Glutamatergic neuron (in vitro differentiated cells): ENCODE measurements around the gene DTHD1. TPM values are rescaled to one million over a fixed set of nuclear protein-coding genes. Genes with fewer than 3 reads are reported as not detected.

Source experiments
- DNase-seq: peaks from one replicate; pipeline ENCODE4 v3.0.0; 2022
- H3K27ac Mint-ChIP-seq: one replicate; pipeline ENCODE4 v1.8.0; 2020; ENCODE audit warnings: mild to moderate bottlenecking, mixed read lengths, inconsistent platforms; ENCODE audit not compliant: unreplicated experiment
- H3K27me3 Mint-ChIP-seq: one replicate; pipeline ENCODE4 v1.8.0; 2020; ENCODE audit warnings: mild to moderate bottlenecking, moderate library complexity, mixed read lengths, inconsistent platforms; ENCODE audit not compliant: unreplicated experiment
- H3K36me3 Mint-ChIP-seq: one replicate; pipeline ENCODE4 v1.8.0; 2020; ENCODE audit warnings: mild to moderate bottlenecking, mixed read lengths, inconsistent platforms; ENCODE audit not compliant: unreplicated experiment
- H3K4me1 Mint-ChIP-seq: one replicate; pipeline ENCODE4 v1.8.0; 2020; ENCODE audit warnings: mild to moderate bottlenecking, low read depth, mixed read lengths, inconsistent platforms; ENCODE audit not compliant: unreplicated experiment
- H3K4me3 Mint-ChIP-seq: one replicate; pipeline ENCODE4 v1.8.0; 2020; ENCODE audit warnings: mild to moderate bottlenecking, mixed read lengths, inconsistent platforms; ENCODE audit not compliant: unreplicated experiment
- H3K9me3 Mint-ChIP-seq: one replicate; pipeline ENCODE4 v1.8.0; 2020; ENCODE audit warnings: mild to moderate bottlenecking, moderate library complexity, mixed read lengths, inconsistent platforms; ENCODE audit not compliant: unreplicated experiment
- CTCF ChIP-seq: fragments of 200-600 bp; sonication (generic); IDR thresholded peaks from one replicate; pipeline ENCODE4 v1.5.0; 2021; ENCODE audit not compliant: partially characterized antibody, unreplicated experiment
- total RNA-seq: library from RNA; stranded (reverse); fragmentation: NEBNext Ultra II Directional; extraction: Animal tissue kit (Norgen Biotek cat#: 25700); gene quantifications from one replicate; pipeline ENCODE4 v1.2.1, GENCODE V29; 2021; ENCODE audit not compliant: unreplicated experiment

The DTHD1 gene
- total RNA-seq, 1 donor from 2014 or later, result not detected

GRCh38 chr4:36374836-36375511, 93.6 kb downstream of the DTHD1 start:
- peaks cover 6% of the 10 kb centered on the region for H3K9me3 Mint-ChIP-seq
- no peak overlapping the region for H3K4me3 Mint-ChIP-seq

DNA sequence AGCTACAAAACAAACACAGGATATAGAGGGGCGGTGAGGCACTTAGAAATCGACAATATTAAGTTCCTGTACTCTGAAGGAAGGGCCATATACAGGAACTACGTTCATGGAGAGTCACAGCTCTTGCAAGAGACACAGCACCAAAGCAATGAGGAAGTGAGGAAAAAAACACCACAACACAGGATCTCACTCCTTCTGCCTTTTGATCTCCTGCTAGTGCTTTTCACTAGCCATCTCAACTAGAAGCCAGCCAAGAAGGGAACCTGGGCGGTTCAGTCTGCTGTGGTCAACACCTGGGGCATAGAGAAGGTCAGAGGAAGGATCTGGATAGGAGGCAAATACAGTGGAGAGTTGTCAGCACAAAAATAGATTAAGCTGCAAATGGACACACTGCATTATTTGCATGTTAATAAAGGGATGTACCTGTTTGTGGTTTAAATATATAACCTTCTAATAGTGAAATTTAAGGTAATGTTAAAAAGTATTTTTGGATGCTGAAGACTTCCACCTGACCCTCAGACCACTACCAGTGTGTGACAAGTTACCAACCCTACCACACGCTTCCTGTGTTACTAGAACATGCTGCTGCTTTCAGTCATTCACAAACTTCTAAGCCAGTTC, 104.6 kb downstream of the DTHD1 start:
- no peak for TF ChIP-seq CTCF
- Mint-ChIP-seq H3K4me1 (no peaks in the 10 kb centered on the region), H3K4me3 (no peak overlapping the region), H3K9me3 (peaks cover under 1% of the 10 kb centered on the region), H3K27ac (no peak overlapping the region), H3K27me3 (no peaks in the 10 kb centered on the region), H3K36me3 (no peaks in the 10 kb centered on the region)
- no peak for DNase-seq

More at GRCh38 chr4:36374836-36375511, 93.6 kb downstream of the DTHD1 start:
- no peak for DNase-seq
- Mint-ChIP-seq H3K27ac (no peak overlapping the region), H3K4me1 (no peaks in the 10 kb centered on the region), H3K27me3 (no peaks in the 10 kb centered on the region), H3K36me3 (peaks cover 13% of the 10 kb centered on the region)
- TF ChIP-seq CTCF, result no peak

- no peak overlapping the region for H3K4me3 Mint-ChIP-seq
- no peak overlapping the region for H3K27ac Mint-ChIP-seq
Observed at GRCh38 chr4:36386691-36387090, 105.3 kb downstream of the DTHD1 start.

DNA sequence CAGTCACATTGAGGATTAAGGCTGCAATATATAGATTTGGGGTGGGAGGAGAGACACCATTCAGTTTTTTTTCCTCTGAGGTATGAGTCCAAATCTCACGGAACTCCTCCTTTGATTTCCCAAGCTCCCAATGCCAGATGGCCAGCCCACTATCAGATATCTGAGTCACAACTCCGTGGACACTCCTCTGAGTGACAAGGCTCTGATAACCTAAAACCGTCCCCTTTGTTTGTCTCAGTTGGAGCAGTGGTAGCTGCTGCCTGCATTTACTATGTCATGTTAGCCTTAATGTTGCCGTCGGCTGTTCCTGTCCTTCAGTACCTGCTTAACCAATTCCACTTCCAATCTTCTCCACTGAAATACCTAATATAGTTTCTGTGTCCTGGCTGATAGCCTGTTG, 107.3 kb downstream of the DTHD1 start:
- no peaks in the 10 kb centered on the region for H3K4me1 Mint-ChIP-seq
- no peak for TF ChIP-seq CTCF
- no peaks in the 10 kb centered on the region for H3K9me3 Mint-ChIP-seq
- no peaks in the 10 kb centered on the region for H3K27me3 Mint-ChIP-seq
- H3K36me3 Mint-ChIP-seq, result no peaks in the 10 kb centered on the region
- H3K27ac Mint-ChIP-seq, result no peak overlapping the region
- H3K4me3 Mint-ChIP-seq, result no peak overlapping the region
- no peak for DNase-seq

More at GRCh38 chr4:36386691-36387090, 105.3 kb downstream of the DTHD1 start:
- no peak for TF ChIP-seq CTCF
- no peaks in the 10 kb centered on the region for H3K9me3 Mint-ChIP-seq
- DNase-seq, result no peak
- no peaks in the 10 kb centered on the region for H3K4me1 Mint-ChIP-seq
- no peaks in the 10 kb centered on the region for H3K27me3 Mint-ChIP-seq
- H3K36me3 Mint-ChIP-seq, result no peaks in the 10 kb centered on the region

DNA sequence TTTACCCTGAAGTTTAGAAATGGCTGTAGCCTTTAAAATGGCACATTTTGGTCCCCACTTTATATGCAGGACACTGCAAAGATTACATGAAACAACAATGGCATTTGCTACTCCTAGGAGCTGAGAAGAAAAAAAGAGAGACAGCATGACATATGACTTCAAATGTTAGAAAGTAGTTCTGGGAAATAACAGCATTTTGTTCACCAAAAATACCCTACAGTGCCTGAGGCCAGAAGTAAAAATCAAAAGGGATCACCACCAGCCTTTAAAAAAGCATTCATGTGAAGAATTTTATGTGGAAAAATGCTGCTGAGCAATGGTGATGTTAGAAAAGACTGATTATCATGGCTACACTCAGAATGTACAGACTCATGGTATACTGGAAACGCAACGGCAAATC, 110.0 kb downstream of the DTHD1 start:
- no peak for TF ChIP-seq CTCF
- Mint-ChIP-seq H3K9me3 (no peaks in the 10 kb centered on the region), H3K27ac (no peak overlapping the region), H3K4me3 (no peak overlapping the region), H3K4me1 (no peaks in the 10 kb centered on the region), H3K36me3 (no peaks in the 10 kb centered on the region), H3K27me3 (no peaks in the 10 kb centered on the region)
- DNase-seq, result no peak
